Measurements from ENCODE around the gene ZNF775.

The ZNF775 gene

DNA sequence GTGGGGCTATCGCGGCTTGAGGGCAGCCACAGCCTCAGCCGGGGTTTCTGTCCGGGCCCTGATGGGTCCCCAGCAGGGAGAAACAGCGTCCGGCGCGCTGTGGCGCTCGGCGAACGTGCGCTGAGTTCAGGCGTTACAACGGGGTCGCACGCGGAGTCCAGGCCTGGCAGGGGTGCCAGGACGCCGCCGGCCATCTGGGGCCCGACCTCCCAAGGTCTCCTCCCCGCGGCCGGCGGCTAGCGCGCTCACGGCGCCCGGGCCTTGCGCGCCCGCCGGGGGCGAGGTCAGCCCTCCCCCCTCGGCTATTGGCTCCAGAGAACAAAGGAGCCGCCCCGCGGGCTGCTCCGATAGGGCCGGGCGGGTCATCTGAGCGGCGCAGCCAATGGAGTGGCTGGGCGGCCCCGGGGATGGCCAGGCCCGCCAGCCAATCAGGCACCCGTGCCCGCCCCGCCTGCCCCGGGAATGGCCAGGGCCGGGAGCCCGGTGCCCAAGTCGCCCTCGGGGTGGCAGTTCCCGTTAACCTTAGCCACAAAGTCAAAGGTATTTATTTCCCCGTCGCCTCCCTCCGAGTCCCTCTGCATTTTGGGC is at the start of gene ZNF775:
TSS of gene ZNF775 (plus strand) at position 478 of the 588 bp plus-strand sequence. CDS start 9,141 bp downstream, outside the sequence.
- DNase-seq, result peak; percentile 88

DNA sequence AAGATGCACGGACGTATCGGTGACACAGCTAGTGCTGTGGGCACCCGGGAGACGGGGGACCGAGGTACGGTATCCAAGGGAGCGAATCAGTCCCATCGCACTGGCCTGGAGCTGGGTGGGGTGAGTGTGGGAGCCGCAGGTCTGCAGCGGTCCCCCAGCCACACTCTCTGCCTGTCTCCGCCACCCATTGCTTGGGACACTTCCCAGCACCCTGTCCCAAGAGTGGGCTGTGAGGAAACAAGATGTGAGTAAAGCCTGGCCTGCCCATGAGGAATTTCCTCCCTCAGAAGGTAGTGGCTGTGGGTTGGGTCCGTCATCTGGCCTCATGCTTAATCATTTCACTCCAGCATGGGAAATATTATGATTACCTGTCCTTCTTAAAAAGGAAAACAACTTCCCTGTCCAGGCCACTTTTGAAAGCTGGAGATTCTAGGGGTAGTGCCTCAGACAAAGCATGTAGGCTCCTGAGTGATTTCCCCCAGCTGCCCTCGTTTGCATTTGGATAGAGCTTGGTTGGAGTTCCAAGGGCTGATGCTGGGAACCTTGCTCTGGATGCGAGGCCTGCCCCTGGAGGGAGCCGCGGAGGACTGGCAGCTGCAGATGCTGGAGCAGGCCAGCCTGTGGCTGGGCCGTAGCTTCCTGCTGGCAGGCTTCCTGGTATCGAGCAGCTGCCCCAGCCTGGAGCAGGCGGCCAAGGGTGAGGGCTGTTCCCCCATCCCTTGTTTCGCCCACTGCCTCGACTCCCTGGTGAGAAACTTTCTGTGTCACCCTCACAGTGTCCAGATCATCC is 49.6 kb upstream of the ZNF775 start:
- no peak for DNase-seq

DNA sequence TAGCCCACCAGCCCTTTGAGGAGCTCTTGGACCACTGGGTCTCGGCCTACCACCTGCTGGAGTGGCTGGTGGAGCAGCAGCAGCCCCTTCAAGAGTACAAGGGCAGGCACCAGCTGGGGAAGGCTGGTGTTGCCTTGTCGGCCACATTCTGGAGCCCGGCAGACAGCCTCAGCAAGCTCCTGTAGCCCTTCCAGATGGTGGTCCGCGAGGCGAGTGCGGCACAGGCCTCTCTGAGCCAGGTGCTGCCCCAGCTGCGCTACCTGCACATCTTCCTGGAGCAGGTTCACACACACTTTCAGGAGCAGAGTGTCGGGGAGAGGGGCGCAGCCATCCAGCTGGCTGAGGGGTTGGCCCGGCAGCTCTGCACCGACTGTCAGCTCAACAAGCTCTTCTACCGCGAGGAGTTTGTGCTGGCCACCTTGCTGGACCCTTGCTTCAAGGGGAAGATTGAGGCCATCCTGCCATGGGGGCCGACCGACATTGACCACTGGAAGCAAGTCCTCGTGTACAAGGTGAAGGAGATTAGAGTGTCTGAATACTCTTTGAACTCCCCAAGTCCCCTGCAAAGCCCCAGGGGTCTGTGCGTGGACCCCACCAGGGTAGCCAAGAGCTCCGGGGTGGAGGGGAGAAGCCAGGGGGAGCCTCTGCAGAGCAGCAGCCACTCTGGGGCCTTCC is 48.8 kb upstream of the ZNF775 start:
- no peak for DNase-seq

DNA sequence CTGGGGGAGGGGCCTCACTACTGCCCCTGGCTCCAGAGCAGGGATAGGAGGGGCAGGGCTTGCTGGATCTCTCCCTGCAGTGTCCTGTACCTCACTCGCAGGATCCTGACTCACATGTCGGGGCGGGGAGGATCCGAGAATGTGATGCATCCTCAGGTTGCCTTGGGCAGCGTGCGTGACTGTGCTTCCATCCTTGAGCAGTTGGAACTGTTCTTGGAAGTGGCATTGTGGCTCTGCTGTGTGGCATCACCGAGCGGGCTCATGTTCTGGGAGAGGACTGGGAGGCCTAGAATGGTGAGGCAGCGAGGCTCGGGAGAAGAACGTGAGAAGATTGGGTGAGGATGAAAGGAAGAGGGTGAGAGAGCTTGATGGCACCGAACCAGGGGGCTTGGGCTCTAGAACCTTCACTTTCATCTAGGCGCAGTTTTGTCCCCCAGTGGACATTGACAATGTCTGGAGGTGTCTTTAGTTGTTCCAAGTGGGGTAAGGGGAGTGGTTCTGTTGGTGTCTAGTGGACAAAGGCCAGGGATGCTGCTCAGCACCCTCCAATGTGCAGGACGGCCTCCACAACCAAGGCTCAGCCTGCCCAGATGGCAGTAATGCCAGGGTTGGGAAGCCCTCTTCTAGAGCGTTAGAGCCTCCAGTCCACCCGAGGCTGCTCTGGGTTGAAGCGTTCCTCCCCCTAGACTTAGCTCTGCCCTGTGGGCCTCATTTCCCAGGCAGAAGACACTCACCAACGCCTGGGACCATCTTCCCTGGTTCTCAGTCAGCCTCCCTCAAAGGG is 46.1 kb upstream of the ZNF775 start:
- DNase-seq, result no peak

DNA sequence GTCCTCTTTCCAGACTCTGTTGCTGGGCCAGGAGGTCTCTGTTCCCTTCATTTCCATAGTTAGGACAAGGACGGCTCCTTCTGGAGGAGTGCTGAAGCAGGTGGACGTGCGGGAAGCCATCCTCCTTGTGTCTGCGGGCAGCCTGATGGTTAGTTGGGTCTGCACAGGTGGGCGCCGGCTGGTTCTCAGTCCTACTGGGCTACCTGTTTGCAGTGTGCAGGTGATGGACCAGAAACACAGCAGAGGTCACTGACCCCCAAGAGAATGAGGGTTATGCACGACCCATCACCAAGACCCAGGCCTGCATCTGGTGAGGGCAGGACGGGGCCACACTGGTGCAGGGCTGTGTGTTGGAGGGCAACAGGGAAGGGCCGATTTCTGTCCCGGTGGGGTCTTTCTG is 45.5 kb upstream of the ZNF775 start:
- no peak for DNase-seq

DNA sequence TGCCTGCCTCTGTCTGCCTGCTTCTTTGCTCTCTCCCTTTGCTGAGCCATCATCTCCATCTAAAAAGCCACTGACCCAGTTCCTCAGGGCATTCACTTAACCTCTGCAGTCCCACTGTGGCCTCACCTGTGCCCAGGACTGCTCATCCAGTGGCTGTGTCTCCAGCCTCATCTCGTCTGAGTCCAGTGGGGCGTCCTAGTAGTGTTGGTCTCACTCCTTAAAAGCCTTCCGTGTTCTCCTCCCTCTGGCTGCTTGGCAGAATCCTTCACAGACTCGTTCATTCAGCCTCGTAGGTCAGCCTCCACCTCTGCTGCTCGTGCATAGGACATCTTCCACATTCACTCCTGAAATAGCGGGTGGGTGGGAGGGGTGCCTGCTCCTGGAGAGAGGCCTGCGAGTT is 45.0 kb upstream of the ZNF775 start:
- DNase-seq, result no peak

DNA sequence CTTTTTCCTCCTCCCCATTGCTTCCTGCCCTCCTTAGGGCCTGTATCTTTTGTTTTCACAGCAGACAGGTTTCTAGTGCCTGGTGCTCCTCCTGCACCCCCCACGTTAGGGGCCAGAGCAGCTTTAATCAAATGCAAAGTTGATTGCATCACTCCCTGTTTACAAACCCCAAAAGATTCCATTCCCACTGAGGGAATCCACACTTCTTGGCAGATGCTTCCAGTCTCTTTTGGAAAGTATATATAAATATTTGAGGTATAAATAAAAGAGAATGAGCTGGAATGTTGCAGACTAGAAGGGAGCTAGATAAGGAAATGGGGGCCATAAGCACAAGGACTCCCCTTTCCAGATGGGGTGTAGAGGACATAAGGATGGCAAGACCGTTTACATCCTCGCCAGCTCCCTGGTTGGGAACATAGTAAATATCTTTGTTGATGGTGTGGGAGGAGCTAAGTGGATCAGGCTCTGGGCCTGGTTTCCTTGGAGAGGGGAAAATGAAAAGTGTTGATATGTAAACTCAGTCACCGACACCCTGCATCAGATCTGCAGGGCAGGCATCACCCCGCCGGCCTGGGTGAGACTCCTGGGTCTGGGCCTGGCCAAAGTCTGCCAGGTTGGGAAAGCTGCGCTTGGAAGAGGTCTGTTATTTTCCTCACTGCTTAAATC is 43.9 kb upstream of the ZNF775 start:
- no peak for DNase-seq

DNA sequence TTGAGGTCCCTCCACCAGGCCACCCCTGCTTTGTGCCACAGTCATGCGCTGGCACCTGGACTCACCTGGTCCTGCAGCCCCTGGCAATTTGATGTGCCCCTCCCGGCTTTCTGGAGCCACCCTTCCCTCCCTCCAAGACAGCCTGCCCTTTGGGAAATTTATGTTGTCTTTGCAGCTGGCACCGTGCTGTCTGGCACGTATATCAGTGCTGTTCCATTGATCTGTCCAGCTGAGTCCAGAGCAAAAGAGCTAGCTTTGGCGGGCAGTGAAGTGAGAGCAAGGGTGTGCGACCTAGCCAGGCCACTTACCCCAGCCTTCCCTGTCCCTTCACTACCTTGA is 43.4 kb upstream of the ZNF775 start:
- no peak for DNase-seq

DNA sequence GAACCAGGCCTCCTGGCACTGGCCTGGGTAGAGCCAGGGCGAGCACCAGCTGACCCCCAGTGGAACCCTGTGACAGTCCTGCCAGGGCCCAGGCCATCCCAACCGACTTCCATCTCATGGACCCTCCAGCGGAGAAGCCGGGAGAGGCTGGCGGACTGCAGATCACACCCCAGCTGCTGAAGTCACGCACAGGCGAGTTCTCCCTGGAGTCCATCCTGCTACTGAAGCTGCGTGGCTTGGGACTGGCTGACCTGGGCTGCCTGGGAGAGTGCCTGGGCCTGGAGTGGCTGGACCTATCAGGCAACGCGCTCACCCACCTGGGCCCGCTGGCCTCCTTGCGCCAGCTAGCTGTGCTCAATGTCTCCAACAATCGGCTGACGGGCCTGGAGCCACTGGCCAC is 42.4 kb upstream of the ZNF775 start:
- no peak for DNase-seq

DNA sequence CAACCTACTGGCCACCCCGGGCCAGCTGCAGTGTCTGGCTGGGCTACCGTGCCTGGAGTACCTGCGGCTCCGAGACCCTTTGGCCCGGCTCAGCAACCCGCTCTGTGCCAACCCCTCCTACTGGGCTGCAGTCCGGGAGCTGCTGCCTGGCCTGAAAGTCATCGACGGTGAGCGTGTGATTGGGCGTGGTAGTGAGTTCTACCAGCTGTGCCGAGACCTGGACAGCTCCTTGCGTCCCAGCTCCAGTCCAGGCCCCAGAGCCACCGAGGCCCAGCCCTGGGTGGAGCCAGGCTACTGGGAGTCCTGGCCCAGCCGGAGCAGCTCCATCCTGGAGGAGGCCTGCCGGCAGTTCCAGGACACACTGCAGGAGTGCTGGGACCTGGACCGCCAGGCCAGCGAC is 42.0 kb upstream of the ZNF775 start:
- DNase-seq, result no peak

DNA sequence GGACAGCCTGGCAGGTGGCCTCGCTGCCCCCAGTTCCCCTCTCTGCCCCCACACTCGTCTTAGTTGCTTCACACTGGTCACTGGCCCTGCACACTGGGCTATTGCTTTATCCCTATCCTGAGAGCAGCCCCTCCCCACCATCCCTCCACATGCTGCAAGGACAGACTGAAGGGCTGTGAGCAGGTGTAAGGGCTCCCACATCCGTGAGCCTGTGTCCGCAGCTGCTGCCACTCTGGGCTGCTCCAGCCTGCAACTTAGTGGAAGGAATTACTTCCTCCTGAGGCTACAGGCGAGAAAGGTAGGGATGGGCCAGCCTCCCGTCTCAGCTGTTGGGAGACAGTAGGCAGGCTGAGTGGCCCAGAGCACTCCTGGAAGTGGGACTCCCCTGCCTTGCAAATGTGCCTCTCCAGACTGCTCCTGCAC is 41.5 kb upstream of the ZNF775 start:
- no peak for DNase-seq

DNA sequence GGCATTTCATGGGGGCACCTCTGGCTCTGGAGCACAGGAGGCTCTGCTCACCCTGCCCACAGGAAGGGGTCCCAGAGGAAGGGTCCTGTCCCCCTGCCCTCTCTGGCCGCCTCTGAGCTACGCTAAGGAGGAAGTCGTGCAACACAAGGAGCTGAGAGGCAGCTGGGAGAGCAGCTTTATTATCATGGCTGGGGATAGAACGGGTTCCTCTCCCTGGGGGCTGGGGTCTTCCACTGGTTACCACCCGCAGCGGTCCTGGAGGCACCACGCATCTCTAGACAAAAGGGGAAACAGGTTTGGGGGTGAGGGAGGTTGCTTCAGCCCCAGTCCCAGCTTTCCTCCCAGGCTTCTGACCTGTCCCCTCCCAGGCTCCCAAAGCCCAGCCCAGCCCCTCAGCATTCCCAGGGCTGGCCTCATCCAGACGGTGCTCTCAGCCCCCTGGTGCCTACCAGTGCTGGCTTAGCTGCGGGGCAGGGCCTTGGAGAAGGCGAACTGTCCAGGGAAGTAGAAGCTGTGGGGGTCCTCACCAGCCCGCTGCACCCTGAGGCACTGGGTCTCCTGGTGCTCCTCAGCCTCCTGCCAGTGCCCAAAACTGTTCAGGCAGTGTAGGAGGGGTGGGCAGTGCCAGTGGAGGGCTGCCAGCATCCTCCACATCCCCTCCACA is 40.8 kb upstream of the ZNF775 start:
- no peak for DNase-seq

DNA sequence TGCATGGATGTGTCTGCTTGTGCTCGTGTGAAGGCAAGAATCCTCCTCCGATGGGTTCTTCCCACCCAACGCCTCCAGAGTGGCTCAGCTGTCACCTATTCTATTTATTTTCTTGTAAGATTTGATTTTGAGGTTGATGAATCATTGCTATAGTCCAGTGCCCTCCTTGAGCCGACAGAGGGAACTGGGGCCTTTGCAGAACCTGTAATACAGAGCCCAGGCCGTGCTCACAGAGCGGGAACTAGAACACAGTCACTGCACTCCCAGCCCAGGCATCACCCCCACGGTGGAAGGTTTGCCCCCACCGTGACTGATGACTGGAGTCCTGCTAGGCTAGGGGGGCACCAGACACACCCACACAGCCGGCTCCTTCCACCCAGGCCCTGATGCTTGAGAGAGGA is 39.7 kb upstream of the ZNF775 start:
- no peak for DNase-seq

DNA sequence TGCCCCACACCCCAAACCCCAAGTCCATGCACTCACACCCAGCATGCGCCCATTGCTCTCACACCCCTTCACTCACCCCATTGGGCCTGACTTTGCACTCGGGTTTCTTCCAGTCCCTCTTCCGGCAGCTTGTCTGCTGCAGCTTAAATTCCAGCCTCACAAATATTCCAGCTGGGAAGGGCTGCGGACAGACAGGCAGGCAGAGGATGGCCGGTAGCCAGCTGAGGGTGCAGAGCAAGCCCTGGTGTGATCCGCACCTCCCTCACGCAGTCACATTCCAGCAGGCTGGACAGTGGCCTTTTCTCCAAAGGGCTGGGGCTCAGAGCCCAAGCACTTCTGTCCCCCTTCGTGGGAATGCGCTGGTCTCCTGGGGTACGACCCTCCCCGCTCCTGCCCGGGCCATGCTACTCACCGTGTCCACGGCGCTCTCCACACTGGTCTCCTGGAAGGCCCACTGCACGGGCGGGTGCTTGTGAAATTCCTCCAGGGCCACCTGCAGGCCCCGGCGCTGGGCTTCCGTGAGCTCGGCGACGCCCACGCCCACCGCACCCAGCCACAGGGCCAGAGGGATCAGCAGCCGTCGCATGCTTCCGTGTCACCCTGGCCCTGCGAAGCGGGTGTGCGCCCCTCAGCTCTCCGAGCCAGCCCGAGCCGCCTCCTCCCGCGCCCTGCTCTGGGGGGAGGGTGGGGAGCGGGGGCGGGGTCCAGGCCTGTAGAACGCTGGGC is 38.9 kb upstream of the ZNF775 start:
- DNase-seq, result no peak

DNA sequence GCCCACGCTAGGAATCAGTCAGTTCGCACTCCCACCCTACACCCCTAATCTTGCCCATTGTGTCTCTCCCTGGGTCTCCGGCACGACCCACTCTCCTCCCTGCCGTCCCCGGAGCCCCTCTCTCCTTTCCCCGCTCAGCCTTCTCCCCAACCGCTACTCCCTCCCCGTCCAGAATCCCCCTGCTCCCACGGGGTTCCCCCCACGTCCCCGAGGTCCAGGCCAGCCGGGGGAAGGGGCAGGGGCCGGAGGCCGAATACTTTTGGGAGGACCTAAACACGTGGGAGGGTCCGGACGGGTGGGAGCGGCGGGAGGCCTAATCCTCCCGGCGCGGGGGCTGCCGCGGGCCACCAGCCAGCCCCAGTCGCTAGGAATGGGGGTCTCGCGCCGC is 38.3 kb upstream of the ZNF775 start:
- DNase-seq, result no peak

DNA sequence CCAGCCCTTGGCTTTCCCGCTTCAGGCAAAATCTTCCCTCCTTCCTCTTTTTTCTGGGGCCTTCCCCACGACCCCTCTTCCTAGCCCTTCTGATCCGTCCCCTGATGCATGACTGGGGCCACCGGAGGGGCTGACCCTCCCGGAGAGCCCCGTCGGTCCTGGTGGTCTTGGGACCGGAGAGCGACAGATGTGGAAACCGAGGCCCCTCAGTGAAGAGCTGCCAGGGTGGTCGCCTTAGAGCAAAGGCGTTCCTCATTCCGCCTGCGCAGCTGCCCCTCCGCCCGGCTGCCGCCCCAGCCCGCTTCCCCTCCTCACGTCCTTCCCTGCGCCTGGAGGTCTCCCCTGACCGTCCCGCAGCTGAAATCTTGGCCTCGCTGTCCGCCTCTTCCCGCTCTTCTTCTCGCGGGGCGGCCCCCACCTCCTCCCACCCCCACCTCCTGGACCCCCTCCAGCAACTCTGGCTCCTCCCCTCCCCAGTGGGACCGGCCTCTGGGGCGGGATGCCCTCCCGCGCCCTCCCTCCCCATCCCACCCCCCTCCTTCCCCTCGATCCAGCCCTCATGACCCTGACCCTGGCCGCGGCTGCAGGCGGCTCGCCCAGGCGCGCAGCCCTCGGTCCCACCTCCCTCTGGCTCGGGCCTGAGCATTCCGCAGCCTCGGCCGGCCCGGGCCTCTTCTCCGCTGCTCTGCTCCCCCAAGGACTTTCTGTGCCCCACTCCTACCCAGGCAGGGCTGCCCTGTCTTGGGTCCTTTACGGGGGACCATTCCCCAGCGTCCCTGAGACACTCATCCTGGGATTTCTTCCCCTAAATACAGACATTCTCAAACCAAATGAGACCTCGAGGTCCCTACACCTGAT is 37.6 kb upstream of the ZNF775 start, which contains the start of gene RARRES2:
TSS of gene RARRES2 (minus strand) at position 367 of the 858 bp plus-strand sequence. CDS start 1,020 bp downstream, outside the sequence.
- no peak for DNase-seq

DNA sequence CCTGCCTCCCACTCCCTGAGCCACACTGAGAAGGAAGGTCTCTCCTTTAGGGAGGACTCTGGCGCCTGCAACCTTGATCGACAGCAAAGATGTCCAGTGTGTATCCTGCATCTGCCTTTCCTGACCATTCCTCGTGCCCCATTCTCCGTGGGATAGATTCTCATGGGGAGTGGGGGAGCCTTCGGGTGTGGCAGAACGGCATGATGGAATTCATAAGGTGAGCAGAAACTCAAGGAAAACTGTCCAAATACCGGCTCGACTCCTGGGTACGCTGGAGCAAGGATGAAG is 37.1 kb upstream of the ZNF775 start:
- no peak for DNase-seq

DNA sequence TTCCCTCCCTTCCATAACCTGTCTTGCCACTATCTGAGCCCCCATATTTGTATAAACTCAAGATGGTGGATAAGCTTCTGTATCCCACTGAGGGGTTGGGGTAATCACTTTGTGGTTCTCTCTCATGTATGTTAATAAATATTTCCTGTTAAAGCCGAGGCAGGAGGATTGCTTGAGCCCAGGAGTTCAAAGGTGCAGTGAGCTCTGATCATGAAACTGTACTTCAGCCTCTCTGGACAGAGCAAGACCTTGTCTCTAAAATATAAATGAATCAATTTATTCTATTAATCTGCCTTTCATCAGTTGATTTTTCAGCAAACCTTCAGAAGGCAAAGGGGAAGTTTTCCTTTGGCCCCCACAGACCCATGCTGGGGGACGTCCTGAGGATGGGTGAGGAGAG is 35.9 kb upstream of the ZNF775 start:
- DNase-seq, result no peak

DNA sequence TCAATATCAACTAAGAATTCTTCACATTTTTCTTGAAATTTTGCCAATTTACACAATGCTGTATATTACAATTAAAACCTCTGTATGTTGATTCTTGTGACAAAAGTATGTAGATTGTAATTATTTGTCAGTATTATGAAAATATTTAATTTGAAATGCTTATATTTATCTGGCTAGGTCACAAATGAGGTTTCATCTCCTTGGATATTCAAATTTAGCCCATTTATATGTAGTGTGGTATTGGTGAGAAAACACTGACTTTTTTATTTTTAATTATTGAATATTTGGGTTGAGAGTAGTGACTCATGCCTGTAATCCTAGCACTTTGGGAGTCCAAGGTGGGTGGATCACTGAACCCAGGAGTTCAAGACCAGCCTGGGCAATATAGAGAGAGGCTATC is 34.8 kb upstream of the ZNF775 start:
- DNase-seq, result no peak

DNA sequence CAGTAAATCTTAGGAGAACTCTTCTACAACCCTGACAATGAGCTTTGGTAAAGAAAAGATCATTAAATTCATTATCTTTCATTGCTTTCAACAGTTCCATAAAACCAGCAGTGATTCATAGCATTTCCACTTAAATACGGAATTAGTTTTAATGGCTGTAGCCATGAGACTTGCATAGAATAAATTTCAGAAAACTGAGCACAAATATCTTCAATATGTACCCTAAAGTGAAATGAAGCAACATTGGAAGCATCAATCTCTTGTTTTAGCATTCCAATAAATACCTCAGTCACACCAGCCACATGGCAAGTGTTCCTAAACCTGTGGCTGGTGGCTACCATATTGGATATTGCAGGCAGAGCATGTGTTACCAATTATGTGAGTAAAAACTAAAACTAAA is 34.1 kb upstream of the ZNF775 start:
- DNase-seq, result no peak

DNA sequence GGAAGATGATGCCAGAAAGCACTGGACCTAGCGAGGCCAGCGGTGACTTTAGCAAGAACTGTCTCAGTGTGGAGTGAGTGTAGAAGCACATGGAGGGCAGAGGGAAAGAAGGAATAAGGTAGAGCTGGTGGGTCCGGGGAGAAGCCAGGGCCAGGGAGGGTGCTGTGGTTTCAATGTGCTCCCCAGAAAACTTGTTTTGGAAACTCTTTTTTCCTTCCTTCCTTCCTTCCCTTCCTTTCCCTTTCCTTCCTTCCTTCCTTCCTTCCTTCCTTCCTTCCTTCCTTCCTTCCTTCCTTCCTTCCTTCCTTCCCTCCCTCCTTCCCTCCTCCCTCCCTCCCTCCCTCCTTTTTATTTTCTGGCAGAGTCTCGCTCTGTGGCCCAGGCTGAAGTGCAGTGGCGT is 32.2 kb upstream of the ZNF775 start:
- no peak for DNase-seq

Data from NCI-H1417 treated with DMSO at 0.1 percent for 48 hours (cell line).